SH-SY5Y (cell line): Measurements from ENCODE around the gene RTN4IP1.

Experiments
- GATA2 ChIP-seq: IDR thresholded peaks from 2 replicates; pipeline ENCODE4 v1.6.1; 2011; ENCODE audit warnings: mild to moderate bottlenecking, low read depth, low read length
- GATA3 ChIP-seq: IDR thresholded peaks from 2 replicates; pipeline ENCODE4 v1.6.1; 2011; ENCODE audit warnings: low read depth, mild to moderate bottlenecking, low read length, moderate library complexity

GRCh38 chr6:106525107-106525881 lies 104.0 kb downstream of the RTN4IP1 start:
- no peak for TF ChIP-seq GATA3
- TF ChIP-seq GATA2: no peak
